ENCODE measurements around the gene SPDYE8.
"Not testable (repeated sequence)": the region's sequence is repeated elsewhere in the genome, so short reads cannot be mapped to it uniquely, and the experiment has no call there.

DNA sequence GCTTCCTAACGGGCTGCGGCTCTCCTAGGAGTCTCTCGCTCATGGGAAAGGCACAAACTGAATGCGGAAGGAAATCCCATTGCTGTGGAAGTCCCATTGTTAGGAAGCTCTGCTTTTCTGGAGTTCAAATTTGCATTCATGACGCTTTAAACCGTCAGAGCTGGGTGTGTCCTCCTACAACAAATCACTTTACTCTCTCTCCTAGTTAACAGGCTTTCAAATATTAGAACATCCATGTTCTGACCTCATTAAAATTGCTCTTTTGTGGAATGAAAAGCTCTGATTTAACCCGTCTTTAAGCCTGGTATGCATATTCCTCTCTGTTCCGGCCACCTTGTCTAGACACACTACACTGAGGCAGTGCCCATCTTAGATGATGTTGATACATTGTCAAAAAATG, 28.2 kb upstream of the SPDYE8 start, which contains the start of gene SPDYE11:
- not testable (repeated sequence) for TF ChIP-seq EZH2phosphoT487 (IDR thresholded peaks at IDR 0.05; ENCODE audit: low read depth)
- TF ChIP-seq, protein P1, sequence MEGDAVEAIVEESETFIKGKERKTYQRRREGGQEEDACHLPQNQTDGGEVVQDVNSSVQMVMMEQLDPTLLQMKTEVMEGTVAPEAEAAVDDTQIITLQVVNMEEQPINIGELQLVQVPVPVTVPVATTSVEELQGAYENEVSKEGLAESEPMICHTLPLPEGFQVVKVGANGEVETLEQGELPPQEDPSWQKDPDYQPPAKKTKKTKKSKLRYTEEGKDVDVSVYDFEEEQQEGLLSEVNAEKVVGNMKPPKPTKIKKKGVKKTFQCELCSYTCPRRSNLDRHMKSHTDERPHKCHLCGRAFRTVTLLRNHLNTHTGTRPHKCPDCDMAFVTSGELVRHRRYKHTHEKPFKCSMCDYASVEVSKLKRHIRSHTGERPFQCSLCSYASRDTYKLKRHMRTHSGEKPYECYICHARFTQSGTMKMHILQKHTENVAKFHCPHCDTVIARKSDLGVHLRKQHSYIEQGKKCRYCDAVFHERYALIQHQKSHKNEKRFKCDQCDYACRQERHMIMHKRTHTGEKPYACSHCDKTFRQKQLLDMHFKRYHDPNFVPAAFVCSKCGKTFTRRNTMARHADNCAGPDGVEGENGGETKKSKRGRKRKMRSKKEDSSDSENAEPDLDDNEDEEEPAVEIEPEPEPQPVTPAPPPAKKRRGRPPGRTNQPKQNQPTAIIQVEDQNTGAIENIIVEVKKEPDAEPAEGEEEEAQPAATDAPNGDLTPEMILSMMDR (IDR thresholded peaks at IDR 0.05; ENCODE audit: low read depth, low read length), result not testable (repeated sequence)

Measured in OCI-LY3 (cell line).